Endothelial cell of umbilical vein (primary cell): Measurements from ENCODE around the gene TXNIP. TPM values are rescaled to one million over a fixed set of nuclear protein-coding genes. Genes with fewer than 3 reads are reported as not detected.

Experiments used
- BruUV-seq: library from RNA; stranded (reverse); fragments of 400-500 nt; replicated peaks from 2 replicates; lab custom pipeline; 2021; lab: Mats Ljungman, UMichigan
- CTCF ChIA-PET: fragments of 300-600, 350-600 bp; sonication (Branson Sonifier 250); formaldehyde crosslinking; loops from one replicate; lab custom pipeline; 2021; ENCODE audit warnings: antibody characterized with exemption, inconsistent platforms; lab: Charles Lee
- POLR2A ChIA-PET: fragments of 300-600, 350-600 bp; sonication (Branson Sonifier 250); formaldehyde crosslinking; loops from one replicate; lab custom pipeline; 2021; ENCODE audit warnings: antibody characterized with exemption, inconsistent platforms; lab: Charles Lee
- DNase-seq: peaks from one replicate; pipeline ENCODE4 v3.0.0-alpha.2; 2011; ENCODE audit warnings: low read depth, low spot score
- FAIRE-seq: peaks from 2 replicates; lab custom pipeline; 2011; peaks lifted over from hg19 to GRCh38; lab: Jason Lieb, UNC
- H2AFZ ChIP-seq: 2 replicates; pipeline ENCODE4 v1.6.0; 2012; ENCODE audit warnings: low read depth, low read length, control low read depth, inconsistent platforms
- H3K27ac ChIP-seq: 2 replicates; pipeline ENCODE4 v1.5.1; 2011; ENCODE audit warnings: low read depth, mild to moderate bottlenecking, control low read depth, low read length, moderate library complexity; ENCODE audit not compliant: insufficient read depth
- H3K27me3 ChIP-seq, 2 experiments: 2 replicates each; pipeline versions ENCODE4 v1.6.0 to v1.6.1; 2011; ENCODE audit warnings: low read length in 2 of 2, mixed read lengths in 1 of 2; ENCODE audit not compliant: control insufficient read depth in 2 of 2, insufficient read depth in 2 of 2
- H3K36me3 ChIP-seq, 2 experiments: 2 replicates in 1 of 2; 3 replicates in 1 of 2; pipeline ENCODE4 v1.5.1; 2011; ENCODE audit warnings: low read length in 2 of 2, mild to moderate bottlenecking in 1 of 2, moderate library complexity in 1 of 2; ENCODE audit not compliant: control insufficient read depth in 2 of 2, insufficient read depth in 2 of 2; ENCODE audit errors: extremely low read depth in 1 of 2
- H3K4me1 ChIP-seq: 3 replicates; pipeline ENCODE4 v1.5.1; 2011; ENCODE audit warnings: mild to moderate bottlenecking, low read length; ENCODE audit not compliant: control insufficient read depth, insufficient read depth; ENCODE audit errors: extremely low read depth
- H3K4me2 ChIP-seq: 2 replicates; pipeline ENCODE4 v1.6.1; 2011; ENCODE audit warnings: low read length, control low read depth, mixed read lengths; ENCODE audit not compliant: insufficient read depth
- H3K4me3 ChIP-seq, 3 experiments: fragments of 200-600 bp in 1 of 3; sonication (generic), shearing (Covaris generic) in 1 of 3; replicated peaks in 1 of 3; 2 replicates each; pipeline ENCODE4 v1.5.1; 2011 to 2016; ENCODE audit warnings: control low read depth in 3 of 3, low read length in 3 of 3, mild to moderate bottlenecking in 2 of 3, inconsistent platforms in 1 of 3, low read depth in 1 of 3, moderate library complexity in 1 of 3; ENCODE audit not compliant: insufficient read depth in 1 of 3
- H3K79me2 ChIP-seq: 2 replicates; pipeline ENCODE4 v1.6.0; 2012; ENCODE audit warnings: low read length, inconsistent platforms; ENCODE audit not compliant: control insufficient read depth, insufficient read depth
- H3K9ac ChIP-seq: replicated peaks from 2 replicates; pipeline ENCODE3; 2011; ENCODE audit warnings: low read length, control low read depth; ENCODE audit not compliant: insufficient read depth; ENCODE audit errors: extremely low read depth
- H3K9me1 ChIP-seq: replicated peaks from 3 replicates; pipeline ENCODE4 v1.6.0; 2011; ENCODE audit warnings: mild to moderate bottlenecking, low read length; ENCODE audit not compliant: control insufficient read depth, insufficient read depth; ENCODE audit errors: extremely low read depth
- H3K9me3 ChIP-seq: replicated peaks from 2 replicates; pipeline ENCODE4 v1.5.1; 2012; ENCODE audit warnings: low read length, inconsistent platforms; ENCODE audit not compliant: control insufficient read depth, insufficient read depth
- H4K20me1 ChIP-seq: replicated peaks from 2 replicates; pipeline ENCODE3; 2011; ENCODE audit warnings: mild to moderate bottlenecking, low read length; ENCODE audit not compliant: control insufficient read depth, insufficient read depth; ENCODE audit errors: extremely low read depth
- EZH2 ChIP-seq: IDR thresholded peaks from 2 replicates; pipeline ENCODE4 v1.6.1; 2012; ENCODE audit warnings: borderline replicate concordance, low read depth, mild to moderate bottlenecking, moderate library complexity, low read length, inconsistent platforms; ENCODE audit not compliant: severe bottlenecking
- FOS ChIP-seq: IDR thresholded peaks from 2 replicates; pipeline ENCODE4 v1.6.1; 2011; ENCODE audit warnings: mild to moderate bottlenecking, low read length, moderate library complexity, borderline replicate concordance; ENCODE audit not compliant: insufficient read depth
- GATA2 ChIP-seq: IDR thresholded peaks from 2 replicates; pipeline ENCODE4 v1.7.0; 2011; ENCODE audit warnings: low read depth, mild to moderate bottlenecking, moderate library complexity, mixed read lengths, low read length; ENCODE audit not compliant: insufficient read length, insufficient read depth
- JUN ChIP-seq: IDR thresholded peaks from 2 replicates; pipeline ENCODE4 v1.6.1; 2011; ENCODE audit warnings: borderline replicate concordance, low read depth; ENCODE audit not compliant: insufficient read length, insufficient read depth
- MYC ChIP-seq: IDR thresholded peaks from one replicate; pipeline ENCODE4 v1.6.1; 2011; ENCODE audit warnings: mild to moderate bottlenecking, low read depth, low read length
- POLR2A ChIP-seq: IDR thresholded peaks from 2 replicates; pipeline ENCODE4 v1.6.1; 2012; ENCODE audit warnings: low read depth, mild to moderate bottlenecking, control low read depth, low read length
- POLR2AphosphoS5 ChIP-seq: IDR thresholded peaks from 2 replicates; pipeline ENCODE4 v1.6.1; 2012; ENCODE audit warnings: low read depth, mild to moderate bottlenecking, control low read depth, low read length, moderate library complexity; ENCODE audit not compliant: insufficient read depth
- dilution Hi-C: fragments of 300-500 bp; cut with MboI; formaldehyde crosslinking; loops from one replicate; pipeline ENCODE4 v1.15.0; 2019; ENCODE audit warnings: low sequenced_read_pairs; ENCODE audit not compliant: extremely low pct_ligation_motif_present
- intact Hi-C: fragments of 100-400 bp; cut with micrococcal nuclease; formaldehyde crosslinking; loops from one replicate; pipeline ENCODE4 v1.10.0; 2022
- polyA plus RNA-seq, 4 experiments: library from polyadenylated mRNA; depleted of rRNA in 3 of 4; stranded (reverse) in 3 of 4; unstranded in 1 of 4; fragments of >200 nt; gene quantifications; 2 replicates each; pipeline versions ENCODE4 v1.2.1 to v1.2.3, GENCODE V29; 2011 to 2012; ENCODE audit warnings: missing spikeins in 1 of 4
- total RNA-seq: library from RNA; stranded (reverse); gene quantifications from 2 replicates; pipeline ENCODE4 v1.2.3, GENCODE V29; 2021
- TF ChIP-seq, protein P1 (sequence below): IDR thresholded peaks from 2 replicates; pipeline ENCODE4 v1.6.1; 2011; ENCODE audit not compliant: insufficient read depth, insufficient read length
- TF ChIP-seq, protein P2 (sequence below), 2 donors: IDR thresholded peaks; 1 replicate in 1 of 2; 2 replicates in 1 of 2; pipeline ENCODE4 v1.5.1; 2011; ENCODE audit warnings: low read length in 2 of 2, mild to moderate bottlenecking in 2 of 2, moderate library complexity in 2 of 2, control low read depth in 1 of 2, inconsistent platforms in 1 of 2, low read depth in 1 of 2; ENCODE audit not compliant: insufficient read depth in 1 of 2; ENCODE audit errors: extremely low read depth in 1 of 2

The TXNIP gene
- total and polyA plus RNA-seq, 2 donors (not counting 3 experiments of a cell fraction or from before 2014, with no cell fraction given): 9.1 to 21.8 TPM

DNA sequence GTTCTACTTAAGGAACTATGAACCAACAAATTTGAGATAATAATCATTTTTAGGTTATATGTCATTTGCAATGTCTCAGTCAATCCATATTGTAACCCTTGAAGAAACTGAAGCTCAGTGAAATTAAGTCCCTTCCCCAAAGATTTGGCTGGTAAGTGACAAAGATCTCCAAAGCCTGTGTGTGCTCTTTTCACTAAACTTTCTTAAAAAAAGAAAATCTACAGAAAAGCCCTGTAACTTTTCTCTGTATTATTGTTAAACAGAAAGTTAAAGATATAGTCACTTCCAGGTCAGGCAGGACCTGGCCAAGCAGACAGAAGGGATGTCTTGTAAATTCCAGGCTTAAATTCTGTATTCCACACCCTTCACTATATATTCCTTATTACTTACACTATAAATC, 40.0 kb downstream of the TXNIP start:
- TF ChIP-seq, protein P1, sequence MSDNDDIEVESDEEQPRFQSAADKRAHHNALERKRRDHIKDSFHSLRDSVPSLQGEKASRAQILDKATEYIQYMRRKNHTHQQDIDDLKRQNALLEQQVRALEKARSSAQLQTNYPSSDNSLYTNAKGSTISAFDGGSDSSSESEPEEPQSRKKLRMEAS: no peak
- TF ChIP-seq, protein P2, sequence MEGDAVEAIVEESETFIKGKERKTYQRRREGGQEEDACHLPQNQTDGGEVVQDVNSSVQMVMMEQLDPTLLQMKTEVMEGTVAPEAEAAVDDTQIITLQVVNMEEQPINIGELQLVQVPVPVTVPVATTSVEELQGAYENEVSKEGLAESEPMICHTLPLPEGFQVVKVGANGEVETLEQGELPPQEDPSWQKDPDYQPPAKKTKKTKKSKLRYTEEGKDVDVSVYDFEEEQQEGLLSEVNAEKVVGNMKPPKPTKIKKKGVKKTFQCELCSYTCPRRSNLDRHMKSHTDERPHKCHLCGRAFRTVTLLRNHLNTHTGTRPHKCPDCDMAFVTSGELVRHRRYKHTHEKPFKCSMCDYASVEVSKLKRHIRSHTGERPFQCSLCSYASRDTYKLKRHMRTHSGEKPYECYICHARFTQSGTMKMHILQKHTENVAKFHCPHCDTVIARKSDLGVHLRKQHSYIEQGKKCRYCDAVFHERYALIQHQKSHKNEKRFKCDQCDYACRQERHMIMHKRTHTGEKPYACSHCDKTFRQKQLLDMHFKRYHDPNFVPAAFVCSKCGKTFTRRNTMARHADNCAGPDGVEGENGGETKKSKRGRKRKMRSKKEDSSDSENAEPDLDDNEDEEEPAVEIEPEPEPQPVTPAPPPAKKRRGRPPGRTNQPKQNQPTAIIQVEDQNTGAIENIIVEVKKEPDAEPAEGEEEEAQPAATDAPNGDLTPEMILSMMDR (IDR thresholded peaks at IDR 0.05; ENCODE audit: extremely low read depth in 1 of 2, insufficient read depth in 1 of 2, low read depth in 1 of 2, low read length in 2 of 2): no peak
- TF ChIP-seq MYC: no peak
- Histone ChIP-seq H2AFZ (no peak overlapping the region), H3K4me3 (peak overlapping the region; percentile 71 to 87 (median 74)), H3K9me3 (no peaks in the 10 kb centered on the region), H3K4me2 (peak overlapping the region; percentile 94), H3K4me1 (peaks cover 40% of the 10 kb centered on the region), H3K36me3 (no peaks in the 10 kb centered on the region), H3K27me3 (no peaks in the 10 kb centered on the region), H3K9me1 (no peaks in the 10 kb centered on the region), H3K9ac (peak overlapping the region; percentile 86), H3K27ac (peak overlapping the region; percentile 96), H4K20me1 (no peaks in the 10 kb centered on the region), H3K79me2 (peaks cover 57% of the 10 kb centered on the region)
- TSS peak; percentile 68 for BruUV-seq
- dilution Hi-C loops: no loop called here
- DNase-seq (peak; percentile 46), FAIRE-seq (no peak)
- intact Hi-C loops: loop anchor here (1.0 to 5.0 kb wide), 3 partner anchors 38 to 65 kb away; partner anchors contain the start of gene PEX11B
- ChIA-PET POLR2A (no interaction called here), CTCF (interaction anchor here (2.0 to 2.7 kb wide), 4 partner anchors 29 to 110 kb away, joined by 5 to 22 read pairs (median 10); partner anchors contain the start of genes NUDT17 and RBM8A)

DNA sequence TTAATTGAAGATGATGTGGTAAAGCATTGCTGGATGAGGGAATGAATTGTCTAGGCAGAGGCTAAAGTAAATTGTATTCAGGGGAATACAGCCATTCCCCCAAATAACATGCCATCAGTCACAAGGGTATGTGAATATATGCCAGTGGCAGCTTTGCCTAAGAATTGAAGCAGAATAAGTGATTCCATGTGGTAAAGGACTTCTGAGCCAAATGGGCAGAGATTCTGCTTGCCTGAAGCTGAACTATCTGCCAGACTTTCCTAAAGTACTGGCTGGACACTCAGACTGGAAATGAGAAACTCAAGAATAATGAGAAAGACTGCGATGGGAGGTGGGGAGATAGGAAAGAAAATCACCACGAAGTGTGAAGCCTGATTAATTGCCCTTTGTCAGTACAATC, 40.9 kb downstream of the TXNIP start:
- FAIRE-seq: no peak
- POLR2A ChIA-PET: interaction anchor here (0.8 to 1.1 kb wide), 2 partner anchors 9 to 19 kb away, joined by 3 read pairs; partner anchors contain the start of genes ANKRD34A and POLR3GL
- Histone ChIP-seq H3K4me1 (peaks cover 33% of the 10 kb centered on the region), H3K79me2 (peaks cover 64% of the 10 kb centered on the region), H3K9me1 (no peaks in the 10 kb centered on the region), H3K27ac (peak overlapping the region; percentile 96), H3K4me2 (peak overlapping the region; percentile 94), H3K9me3 (no peaks in the 10 kb centered on the region), H3K27me3 (no peaks in the 10 kb centered on the region), H3K36me3 (no peaks in the 10 kb centered on the region), H3K9ac (peak overlapping the region; percentile 86), H2AFZ (peak overlapping the region; percentile 60), H3K4me3 (peak overlapping the region in 1 of 3 experiments; percentile 87), H4K20me1 (no peaks in the 10 kb centered on the region)
- DNase-seq: peak; percentile 23
- BruUV-seq: no TSS peak
- TF ChIP-seq JUN: no peak
- TF ChIP-seq MYC: no peak
- no peak for TF ChIP-seq POLR2A
- TF ChIP-seq FOS: no peak
- no peak for TF ChIP-seq POLR2AphosphoS5
- TF ChIP-seq, protein P1: no peak
- no peak for TF ChIP-seq GATA2
- TF ChIP-seq, protein P2 (IDR thresholded peaks at IDR 0.05; ENCODE audit: extremely low read depth in 1 of 2, insufficient read depth in 1 of 2, low read depth in 1 of 2, low read length in 2 of 2): no peak
- no peak for TF ChIP-seq EZH2
- dilution Hi-C loops: no loop called here
- CTCF ChIA-PET: interaction anchor here (1.2 to 2.2 kb wide), 4 partner anchors 9 to 110 kb away, joined by 3 to 7 read pairs (median 4); partner anchors contain the start of genes NUDT17 and RBM8A
- intact Hi-C loops: loop anchor here (5.0 kb wide), 1 partner anchor 48 kb away; no protein-coding TSS in a partner anchor
